Gastrocnemius medialis (tissue), 4 donors: ENCODE measurements around the gene ELAVL2. TPM values are rescaled to one million over a fixed set of nuclear protein-coding genes. Genes with fewer than 3 reads are reported as not detected.

ENCODE experiments used
- ATAC-seq, 2 donors: fragments of 150-250 bp; one replicate each; pipeline ENCODE4 v1.9.1; 2016
- DNase-seq, 2 donors: peaks; one replicate each; pipeline ENCODE4 v3.0.0-alpha.2; 2019
- H3K27ac ChIP-seq, 4 donors: fragments of 200-600 bp; sonication (generic); 1 replicate in 1 of 4; 2 replicates in 3 of 4; pipeline ENCODE4 v1.5.1; 2016 to 2018; ENCODE audit warnings: mild to moderate bottlenecking in 2 of 4, moderate library complexity in 1 of 4
- H3K27me3 ChIP-seq, 3 donors: fragments of 200-600 bp; sonication (generic) in 2 of 3; 1 replicate in 1 of 3; 2 replicates in 2 of 3; pipeline versions ENCODE4 v1.5.1 to v1.6.0; 2016 to 2019; ENCODE audit warnings: mild to moderate bottlenecking in 1 of 3, moderate library complexity in 1 of 3
- H3K36me3 ChIP-seq, 2 donors: fragments of 200-600 bp; sonication (generic) in 1 of 2; one replicate each; pipeline ENCODE4 v1.5.1; 2017 to 2018
- H3K4me1 ChIP-seq, 2 donors: fragments of 200-600 bp; sonication (generic) in 1 of 2; one replicate each; pipeline ENCODE4 v1.5.1; 2016 to 2017; ENCODE audit warnings: mild to moderate bottlenecking in 2 of 2
- H3K4me3 ChIP-seq, 4 donors: fragments of 200-600 bp; sonication (generic) in 3 of 4; 1 replicate in 1 of 4; 2 replicates in 3 of 4; pipeline ENCODE4 v1.5.1; 2016 to 2019; ENCODE audit warnings: mild to moderate bottlenecking in 2 of 4
- H3K9me3 ChIP-seq, 3 donors: fragments of 200-600 bp; sonication (generic) in 2 of 3; 1 replicate in 1 of 3; 2 replicates in 2 of 3; pipeline ENCODE4 v1.5.1; 2016 to 2019
- POLR2A ChIP-seq, 2 donors: fragments of 450-650 bp; IDR thresholded peaks; one replicate each; pipeline ENCODE4 v1.6.1; 2017; ENCODE audit warnings: antibody characterized with exemption in 2 of 2, mild to moderate bottlenecking in 2 of 2, moderate library complexity in 2 of 2
- in situ Hi-C, 4 donors: fragments of 200-750 bp; cut with MboI; loops; one replicate each; pipeline versions ENCODE4 v1.15.0 to v1.8.0; 2017; ENCODE audit warnings: low sequenced_read_pairs in 4 of 4
- intact Hi-C: fragments of 100-400 bp; cut with DNase I; formaldehyde crosslinking; loops from one replicate; pipeline ENCODE4 v1.15.1; 2023; ENCODE audit warnings: low total_unique reads
- total RNA-seq, 4 donors: library from RNA; depleted of rRNA; stranded (reverse); fragments of >200 nt; gene quantifications; one replicate each; pipeline versions ENCODE4 v1.1.0 to v1.2.3, GENCODE V29; 2016
- TF ChIP-seq, protein P1 (sequence below), 5 experiments: fragments of 450-650 bp in 3 of 5; fragments of 200-600 bp in 2 of 5; sonication (generic) in 2 of 5; IDR thresholded peaks in 4 of 5; conservative IDR thresholded peaks in 1 of 5; 1 replicate in 4 of 5; 2 replicates in 1 of 5; pipeline ENCODE4 v1.5.1; 2016 to 2019; ENCODE audit warnings: antibody characterized with exemption in 5 of 5, mild to moderate bottlenecking in 3 of 5, moderate library complexity in 3 of 5

Gene ELAVL2
- total RNA-seq, 4 donors from 2014 or later, result not detected

DNA sequence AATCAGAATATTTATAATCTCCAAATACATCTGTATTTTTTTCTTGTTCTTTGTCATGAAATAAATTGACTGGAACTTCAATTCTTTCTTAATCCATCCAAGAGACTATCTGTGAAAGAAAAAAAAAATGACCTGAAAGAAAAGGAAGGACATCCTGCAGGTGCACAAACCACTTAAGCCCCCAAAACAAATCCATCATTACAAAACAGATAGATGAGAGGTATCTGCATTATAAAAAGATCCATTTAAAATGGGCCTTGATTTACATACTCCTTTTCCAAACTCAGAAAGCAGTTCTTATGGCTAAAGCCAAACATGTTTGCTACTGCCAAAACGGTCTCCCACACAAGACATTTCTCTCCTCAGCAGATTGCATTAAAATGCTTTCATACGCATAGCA is 85.5 kb downstream of the ELAVL2 start:
- no peak for TF ChIP-seq POLR2A (IDR thresholded peaks at IDR 0.05)
- TF ChIP-seq, protein P1, sequence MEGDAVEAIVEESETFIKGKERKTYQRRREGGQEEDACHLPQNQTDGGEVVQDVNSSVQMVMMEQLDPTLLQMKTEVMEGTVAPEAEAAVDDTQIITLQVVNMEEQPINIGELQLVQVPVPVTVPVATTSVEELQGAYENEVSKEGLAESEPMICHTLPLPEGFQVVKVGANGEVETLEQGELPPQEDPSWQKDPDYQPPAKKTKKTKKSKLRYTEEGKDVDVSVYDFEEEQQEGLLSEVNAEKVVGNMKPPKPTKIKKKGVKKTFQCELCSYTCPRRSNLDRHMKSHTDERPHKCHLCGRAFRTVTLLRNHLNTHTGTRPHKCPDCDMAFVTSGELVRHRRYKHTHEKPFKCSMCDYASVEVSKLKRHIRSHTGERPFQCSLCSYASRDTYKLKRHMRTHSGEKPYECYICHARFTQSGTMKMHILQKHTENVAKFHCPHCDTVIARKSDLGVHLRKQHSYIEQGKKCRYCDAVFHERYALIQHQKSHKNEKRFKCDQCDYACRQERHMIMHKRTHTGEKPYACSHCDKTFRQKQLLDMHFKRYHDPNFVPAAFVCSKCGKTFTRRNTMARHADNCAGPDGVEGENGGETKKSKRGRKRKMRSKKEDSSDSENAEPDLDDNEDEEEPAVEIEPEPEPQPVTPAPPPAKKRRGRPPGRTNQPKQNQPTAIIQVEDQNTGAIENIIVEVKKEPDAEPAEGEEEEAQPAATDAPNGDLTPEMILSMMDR (IDR thresholded peaks at IDR 0.05 in 4 of 5, conservative IDR thresholded peaks at IDR 0.05 in 1 of 5), result no peak
- intact Hi-C loops, result no loop called here
- no peaks in the 10 kb centered on the region for H3K36me3 ChIP-seq
- no peak overlapping the region for H3K4me3 ChIP-seq
- ATAC-seq (no peak), DNase-seq (no peak)
- H3K9me3 ChIP-seq, result no peaks in the 10 kb centered on the region
- H3K27ac ChIP-seq, result no peak overlapping the region
- no peaks in the 10 kb centered on the region for H3K4me1 ChIP-seq
- in situ Hi-C loops, result loop anchor here in 2 of 4 donors (25.0 kb wide), 2 partner anchors 97 to 103 kb away; partner anchors contain the start of gene ELAVL2 (in 1 of the 2)
- H3K27me3 ChIP-seq, result no peaks in the 10 kb centered on the region

- intact Hi-C loops, result no loop called here
- no peak overlapping the region for H3K27ac ChIP-seq
- no peaks in the 10 kb centered on the region for H3K27me3 ChIP-seq
- TF ChIP-seq, protein P1 (IDR thresholded peaks at IDR 0.05 in 4 of 5, conservative IDR thresholded peaks at IDR 0.05 in 1 of 5), result no peak
- TF ChIP-seq POLR2A (IDR thresholded peaks at IDR 0.05), result no peak
- H3K36me3 ChIP-seq, result no peaks in the 10 kb centered on the region
- no peak overlapping the region for H3K4me3 ChIP-seq
- DNase-seq, result no peak
- H3K4me1 ChIP-seq, result no peaks in the 10 kb centered on the region
- no peaks in the 10 kb centered on the region for H3K9me3 ChIP-seq
- ATAC-seq, result no peak
- in situ Hi-C loops, result loop anchor here in 2 of 4 donors (25.0 kb wide), 2 partner anchors 98 to 102 kb away; partner anchors contain the start of gene ELAVL2 (in 1 of the 2)
These were observed 86.3 kb downstream of the ELAVL2 start for GRCh38 chr9:23739753-23740152.

DNA sequence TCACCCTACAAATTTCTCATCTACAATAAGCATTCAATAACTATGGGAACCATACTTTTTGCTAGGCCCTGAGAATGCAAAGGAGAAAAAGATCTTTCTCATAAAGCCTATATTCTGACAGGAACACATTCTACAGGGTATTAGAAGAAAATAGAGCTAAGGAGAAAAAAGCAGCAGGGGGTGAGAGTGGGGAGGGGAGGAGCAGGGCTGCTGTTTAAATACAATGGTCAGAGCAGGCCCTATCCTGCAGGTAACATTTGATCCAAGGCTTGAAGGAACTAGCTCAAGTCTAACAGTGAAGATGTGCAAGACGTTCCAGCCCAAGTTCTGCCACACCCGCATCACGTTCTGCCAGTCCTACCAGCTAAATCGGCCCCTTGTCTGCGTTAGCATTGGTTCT is 89.7 kb downstream of the ELAVL2 start:
- ATAC-seq (no peak), DNase-seq (no peak)
- Histone ChIP-seq H3K36me3 (no peaks in the 10 kb centered on the region), H3K27me3 (no peaks in the 10 kb centered on the region), H3K9me3 (no peaks in the 10 kb centered on the region), H3K4me1 (no peaks in the 10 kb centered on the region), H3K27ac (no peak overlapping the region), H3K4me3 (no peak overlapping the region)
- in situ Hi-C loops, result loop anchor here in 2 of 4 donors (25.0 kb wide), 2 partner anchors 99 to 101 kb away; partner anchors contain the start of gene ELAVL2 (in 1 of the 2)
- intact Hi-C loops, result no loop called here
- TF ChIP-seq, protein P1 (IDR thresholded peaks at IDR 0.05 in 4 of 5, conservative IDR thresholded peaks at IDR 0.05 in 1 of 5), result no peak
- no peak for TF ChIP-seq POLR2A (IDR thresholded peaks at IDR 0.05)

GRCh38 chr9:23733495-23734078 is 92.5 kb downstream of the ELAVL2 start:
- in situ Hi-C loops, result loop anchor here in 2 of 4 donors (25.0 kb wide), 2 partner anchors 96 to 104 kb away; partner anchors contain the start of gene ELAVL2 (in 1 of the 2)
- no peaks in the 10 kb centered on the region for H3K36me3 ChIP-seq
- DNase-seq (no peak), ATAC-seq (no peak)
- no peak overlapping the region for H3K4me3 ChIP-seq
- H3K9me3 ChIP-seq, result no peaks in the 10 kb centered on the region
- intact Hi-C loops, result no loop called here
- H3K27me3 ChIP-seq, result no peaks in the 10 kb centered on the region
- no peaks in the 10 kb centered on the region for H3K4me1 ChIP-seq
- no peak for TF ChIP-seq POLR2A (IDR thresholded peaks at IDR 0.05)
- TF ChIP-seq, protein P1 (IDR thresholded peaks at IDR 0.05 in 4 of 5, conservative IDR thresholded peaks at IDR 0.05 in 1 of 5), result no peak
- H3K27ac ChIP-seq, result no peak overlapping the region
